DMS 273 treated with DMSO at 0.1 percent for 48 hours (cell line): Measurements from ENCODE around the gene ZDHHC8.

Experiments
- DNase-seq: peaks from one replicate; lab custom pipeline; 2025; lab: John Stamatoyannopoulos, UW

The ZDHHC8 gene

GRCh38 chr22:20096574-20097420 lies 34.8 kb upstream of the ZDHHC8 start:
- DNase-seq = no peak

- no peak for DNase-seq
Observed at GRCh38 chr22:20099099-20099711, 32.4 kb upstream of the ZDHHC8 start.

GRCh38 chr22:20101638-20102037 lies 30.0 kb upstream of the ZDHHC8 start:
- no peak for DNase-seq

- DNase-seq = no peak
Observed at GRCh38 chr22:20102203-20102780, 29.3 kb upstream of the ZDHHC8 start.

GRCh38 chr22:20105456-20106204 lies 26.0 kb upstream of the ZDHHC8 start:
- DNase-seq = no peak

GRCh38 chr22:20106205-20106848 lies 25.3 kb upstream of the ZDHHC8 start:
- no peak for DNase-seq

- no peak for DNase-seq
Observed at GRCh38 chr22:20106849-20107237, 24.8 kb upstream of the ZDHHC8 start.

- DNase-seq = no peak
Observed at GRCh38 chr22:20107471-20107901, 24.1 kb upstream of the ZDHHC8 start.

- no peak for DNase-seq
Observed at GRCh38 chr22:20107951-20108756, 23.4 kb upstream of the ZDHHC8 start.

GRCh38 chr22:20108757-20109230 lies 22.8 kb upstream of the ZDHHC8 start:
- no peak for DNase-seq

- DNase-seq = no peak
Observed at GRCh38 chr22:20109411-20110358, 21.9 kb upstream of the ZDHHC8 start.

GRCh38 chr22:20110359-20110985 lies 21.1 kb upstream of the ZDHHC8 start:
- DNase-seq = no peak

GRCh38 chr22:20111045-20111688 lies 20.4 kb upstream of the ZDHHC8 start:
- no peak for DNase-seq

- no peak for DNase-seq
Observed at GRCh38 chr22:20111689-20112622, 19.6 kb upstream of the ZDHHC8 start.

- DNase-seq = no peak
Observed at GRCh38 chr22:20112623-20113511, 18.7 kb upstream of the ZDHHC8 start.

- no peak for DNase-seq
Observed at GRCh38 chr22:20113551-20114310, 17.9 kb upstream of the ZDHHC8 start.
